GM12878 (cell line): Measurements from ENCODE around the gene ANKHD1. TPM values are rescaled to one million over a fixed set of nuclear protein-coding genes. Genes with fewer than 3 reads are reported as not detected.

ENCODE experiments used
- ATAC-seq: fragments of 200-7000 bp; cut with Tn5 transposase; 3 replicates; pipeline ENCODE4 v1.9.1; 2020; ENCODE audit warnings: mild to moderate bottlenecking, moderate library complexity
- BruUV-seq: library from RNA; stranded (reverse); fragments of 400-500 nt; replicated peaks from 2 replicates; lab custom pipeline; 2021; lab: Mats Ljungman, UMichigan
- CTCF ChIA-PET: fragments of 300-600 bp; sonication (Branson Sonifier 250); formaldehyde crosslinking; extraction: SDS; loops from one replicate; lab custom pipeline; 2021; ENCODE audit warnings: inconsistent platforms; lab: Yijun Ruan, JAX
- POLR2A ChIA-PET: fragments of 350-600 bp; formaldehyde crosslinking; extraction: SDS; loops from one replicate; lab custom pipeline; 2021; ENCODE audit warnings: inconsistent platforms; lab: Charles Lee
- RAD21 ChIA-PET: fragments of 300-600 bp; sonication (Branson Sonifier 250); formaldehyde crosslinking; loops from one replicate; lab custom pipeline; 2023; ENCODE audit warnings: antibody characterized with exemption; ENCODE audit not compliant: unreplicated experiment; lab: Charles Lee
- SMC1A ChIA-PET: fragments of 300-600 bp; sonication (Branson Sonifier 250); formaldehyde crosslinking; loops from one replicate; lab custom pipeline; 2023; ENCODE audit not compliant: unreplicated experiment, uncharacterized antibody; lab: Charles Lee
- DNase-seq: peaks from one replicate; pipeline ENCODE4 v3.0.0-alpha.2; 2011; ENCODE audit warnings: low read depth, low spot score
- FAIRE-seq: peaks from 3 replicates; lab custom pipeline; 2011; peaks lifted over from hg19 to GRCh38; lab: Jason Lieb, UNC
- H2AFZ ChIP-seq: 2 replicates; pipeline ENCODE4 v1.6.0; 2011; ENCODE audit warnings: low read depth, low read length, control low read depth; ENCODE audit not compliant: control insufficient read depth
- H3K27ac ChIP-seq: 2 replicates; pipeline ENCODE4 v1.5.1; 2011; ENCODE audit warnings: control low read depth; ENCODE audit not compliant: control insufficient read depth, insufficient read depth
- H3K27me3 ChIP-seq, 2 experiments: replicated peaks in 1 of 2; 2 replicates each; pipeline versions ENCODE4 v1.6.0 to v1.6.1; 2011; ENCODE audit warnings: low read length in 1 of 2; ENCODE audit not compliant: control insufficient read depth in 2 of 2, insufficient read depth in 2 of 2
- H3K36me3 ChIP-seq, 2 experiments: 2 replicates each; pipeline ENCODE4 v1.5.1; 2011; ENCODE audit warnings: low read length in 1 of 2; ENCODE audit not compliant: control insufficient read depth in 2 of 2, insufficient read depth in 2 of 2
- H3K4me1 ChIP-seq: 2 replicates; pipeline ENCODE4 v1.6.1; 2011; ENCODE audit warnings: mild to moderate bottlenecking, low read length, moderate library complexity, mixed read lengths; ENCODE audit not compliant: control insufficient read depth, insufficient read depth
- H3K4me2 ChIP-seq: 2 replicates; pipeline ENCODE4 v1.6.0; 2011; ENCODE audit warnings: control low read depth; ENCODE audit not compliant: control insufficient read depth, insufficient read depth
- H3K4me3 ChIP-seq: fragments of 200-600 bp; sonication (generic); 2 replicates; pipeline ENCODE4 v1.5.1; 2016
- H3K79me2 ChIP-seq: 2 replicates; pipeline ENCODE4 v1.6.0; 2011; ENCODE audit warnings: low read length; ENCODE audit not compliant: control insufficient read depth, insufficient read depth
- H3K9ac ChIP-seq: 2 replicates; pipeline ENCODE4 v1.8.0; 2011; ENCODE audit warnings: low read length, control low read depth, mixed read lengths; ENCODE audit not compliant: control insufficient read depth, insufficient read depth
- H3K9me3 ChIP-seq: replicated peaks from 3 replicates; pipeline ENCODE4 v1.5.1; 2011; ENCODE audit warnings: mild to moderate bottlenecking, low read length; ENCODE audit not compliant: control insufficient read depth, insufficient read depth
- H4K20me1 ChIP-seq: 2 replicates; pipeline ENCODE4 v1.6.0; 2011; ENCODE audit not compliant: control insufficient read depth, insufficient read depth
- CEBPB ChIP-seq, 2 experiments: fragments of 150-350 bp in 1 of 2; IDR thresholded peaks; 2 replicates each; pipeline ENCODE4 v1.6.1; 2012 to 2014; ENCODE audit warnings: low read depth in 2 of 2, low read length in 2 of 2, borderline replicate concordance in 1 of 2, inconsistent platforms in 1 of 2
- CREB1 ChIP-seq: IDR thresholded peaks from 2 replicates; pipeline ENCODE4 v1.6.1; 2012; ENCODE audit warnings: low read depth, mild to moderate bottlenecking, inconsistent platforms
- E4F1 ChIP-seq: fragments of 450-650 bp; IDR thresholded peaks from 2 replicates; pipeline ENCODE4 v1.6.1; 2018; ENCODE audit warnings: borderline replicate concordance, mild to moderate bottlenecking; ENCODE audit not compliant: partially characterized antibody
- KAT2A ChIP-seq: conservative IDR thresholded peaks from 2 replicates; pipeline ENCODE4 v1.6.1; 2011; ENCODE audit warnings: low read depth, low read length; ENCODE audit not compliant: control insufficient read depth
- MEF2A ChIP-seq: IDR thresholded peaks from 2 replicates; pipeline ENCODE4 v1.6.1; 2011; ENCODE audit warnings: low read depth, mild to moderate bottlenecking, low read length, moderate library complexity; ENCODE audit not compliant: insufficient read depth
- MYC ChIP-seq: IDR thresholded peaks from 2 replicates; pipeline ENCODE4 v1.6.1; 2011; ENCODE audit warnings: mild to moderate bottlenecking, low read length, moderate library complexity, inconsistent platforms; ENCODE audit not compliant: insufficient read depth, insufficient replicate concordance, insufficient read length, severe bottlenecking
- NBN ChIP-seq: fragments of 450-650 bp; IDR thresholded peaks from 2 replicates; pipeline ENCODE4 v1.6.1; 2016
- NFYA ChIP-seq: IDR thresholded peaks from 2 replicates; pipeline ENCODE4 v1.6.1; 2011; ENCODE audit warnings: low read depth, mild to moderate bottlenecking, low read length, improper control_type of control experiment, borderline replicate concordance
- POLR2AphosphoS2 ChIP-seq: IDR thresholded peaks from 2 replicates; pipeline ENCODE4 v1.6.1; 2011; ENCODE audit warnings: low read depth, mild to moderate bottlenecking, low read length, improper control_type of control experiment, moderate library complexity
- STAT1 ChIP-seq: fragments of 450-650 bp; conservative IDR thresholded peaks from 2 replicates; pipeline ENCODE4 v1.6.1; 2014; ENCODE audit warnings: antibody characterized with exemption, mild to moderate bottlenecking
- SUPT20H ChIP-seq: IDR thresholded peaks from 2 replicates; pipeline ENCODE4 v1.6.1; 2011; ENCODE audit warnings: low read depth, mild to moderate bottlenecking, low read length, moderate library complexity, borderline replicate concordance; ENCODE audit not compliant: control insufficient read depth
- TAF1 ChIP-seq: IDR thresholded peaks from 2 replicates; pipeline ENCODE4 v1.6.1; 2011; ENCODE audit warnings: mild to moderate bottlenecking, low read depth, low read length, borderline replicate concordance
- ZSCAN29 ChIP-seq: fragments of 450-650 bp; IDR thresholded peaks from 2 replicates; pipeline ENCODE4 v1.6.1; 2017; ENCODE audit warnings: mild to moderate bottlenecking, moderate library complexity
- in situ Hi-C: fragments of 300-500 bp; cut with MboI; formaldehyde crosslinking; loops from 9 replicates; pipeline ENCODE4 v1.14.3; 2018; ENCODE audit warnings: mixed read lengths
- intact Hi-C: fragments of 100-400 bp; cut with micrococcal nuclease; formaldehyde crosslinking; loops from one replicate; pipeline ENCODE4 v1.14.2; 2022; ENCODE audit not compliant: unreplicated experiment
- polyA plus RNA-seq, 11 experiments: library from polyadenylated mRNA; depleted of rRNA in 4 of 11; unstranded in 6 of 11; stranded (reverse) in 5 of 11; fragments of >200 nt; fragmentation: Nextera tagmentation in 4 of 11; fragmentation: Illumina TruSeq in 1 of 11; extraction: Ambion mirVana in 4 of 11; extraction: Trizol in 1 of 11; gene quantifications; 1 replicate in 1 of 11; 2 replicates in 10 of 11; pipeline versions ENCODE4 v1.2.1 to v1.2.3, GENCODE V29; 2011 to 2016; ENCODE audit warnings: inconsistent platforms in 2 of 11, missing spikeins in 2 of 11, low read depth in 1 of 11
- total RNA-seq, 4 experiments: library from RNA; depleted of rRNA in 3 of 4; stranded (reverse); fragments of >200 nt in 3 of 4; fragmentation: Illumina TruSeq in 1 of 4; extraction: Trizol in 1 of 4; gene quantifications; 2 replicates each; pipeline versions ENCODE4 v1.2.1 to v1.2.3, GENCODE V29; 2013 to 2021

ANKHD1 gene
- total and polyA plus RNA-seq, 10 of the 15 experiments (the other 5 are each of a cell fraction or from before 2014, with no cell fraction given) = 31.6 to 96.8 (median 74.3) TPM

GRCh38 chr5:140382866-140383265, 18.8 kb upstream of the ANKHD1 start:
- CTCF ChIA-PET = interaction anchor here (2.3 kb wide), 1 partner anchor 10 kb away, joined by 17 read pairs; no protein-coding TSS in a partner anchor
- ATAC-seq (no peak), DNase-seq (no peak), FAIRE-seq (no peak)
- in situ Hi-C loops (no loop called here), intact Hi-C loops (no loop called here)
- SMC1A ChIA-PET = interaction anchor here (0.8 kb wide), 1 partner anchor 147 kb away, joined by 4 read pairs; no protein-coding TSS in a partner anchor
- POLR2A ChIA-PET = interaction anchor here (1.0 kb wide), 1 partner anchor 11 kb away, joined by 3 read pairs; no protein-coding TSS in a partner anchor
- Histone ChIP-seq H3K36me3 (no peaks in the 10 kb centered on the region), H3K4me1 (no peaks in the 10 kb centered on the region), H3K4me3 (no peak overlapping the region), H2AFZ (no peak overlapping the region), H3K9ac (no peak overlapping the region), H3K4me2 (no peak overlapping the region), H4K20me1 (no peaks in the 10 kb centered on the region), H3K27me3 (no peaks in the 10 kb centered on the region), H3K27ac (no peak overlapping the region), H3K9me3 (no peaks in the 10 kb centered on the region; the same call in 2 of the 3 replicates), H3K79me2 (no peaks in the 10 kb centered on the region)
- TF ChIP-seq CEBPB (IDR thresholded peaks at IDR 0.05; ENCODE audit: borderline replicate concordance in 1 of 2, low read depth in 2 of 2, low read length in 2 of 2) (no peak), SUPT20H (no peak), MEF2A (no peak), NBN (no peak), MYC (no peak), ZSCAN29 (no peak), NFYA (no peak), STAT1 (no peak), CREB1 (no peak), E4F1 (no peak), POLR2AphosphoS2 (no peak), KAT2A (no peak), TAF1 (no peak)
- RAD21 ChIA-PET = no interaction called here
- no TSS peak for BruUV-seq
